H9 (cell line): Measurements from ENCODE around the gene VNN1. TPM values are rescaled to one million over a fixed set of nuclear protein-coding genes. Genes with fewer than 3 reads are reported as not detected.

Experiments
- DNase-seq: peaks from one replicate; pipeline ENCODE4 v3.0.0-alpha.2; 2017
- H2AFZ ChIP-seq: one replicate; pipeline ENCODE4 v1.6.1; 2013; ENCODE audit warnings: mild to moderate bottlenecking, low read length, control low read depth, moderate library complexity
- H2AK5ac ChIP-seq: 2 replicates; pipeline ENCODE4 v1.6.1; 2013; ENCODE audit warnings: low read length, control low read depth, mixed read lengths; ENCODE audit not compliant: insufficient read length
- H2BK120ac ChIP-seq: one replicate; pipeline ENCODE4 v1.6.1; 2013; ENCODE audit warnings: low read depth, mild to moderate bottlenecking, low read length, control low read depth, inconsistent platforms; ENCODE audit not compliant: poor library complexity, severe bottlenecking
- H2BK12ac ChIP-seq: 2 replicates; pipeline ENCODE4 v1.6.1; 2013; ENCODE audit warnings: low read length, control low read depth, mixed read lengths, low read depth; ENCODE audit not compliant: insufficient read length
- H2BK15ac ChIP-seq: 2 replicates; pipeline ENCODE4 v1.6.1; 2013; ENCODE audit warnings: low read depth, low read length, control low read depth
- H2BK20ac ChIP-seq: one replicate; pipeline ENCODE4 v1.6.1; 2013; ENCODE audit warnings: low read depth, mild to moderate bottlenecking, low read length, control low read depth, inconsistent platforms; ENCODE audit not compliant: poor library complexity, severe bottlenecking
- H2BK5ac ChIP-seq: 2 replicates; pipeline ENCODE4 v1.6.1; 2013; ENCODE audit warnings: low read length, control low read depth, mixed read lengths; ENCODE audit not compliant: insufficient read length
- H3K14ac ChIP-seq: 2 replicates; pipeline ENCODE4 v1.6.1; 2013; ENCODE audit warnings: low read length, control low read depth; ENCODE audit not compliant: insufficient read depth
- H3K18ac ChIP-seq: 2 replicates; pipeline ENCODE4 v1.6.1; 2013; ENCODE audit warnings: low read depth, mild to moderate bottlenecking, mixed read lengths, low read length, control low read depth; ENCODE audit not compliant: insufficient read length
- H3K23ac ChIP-seq: 2 replicates; pipeline ENCODE4 v1.6.1; 2013; ENCODE audit warnings: low read length, control low read depth, mixed read lengths, low read depth; ENCODE audit not compliant: insufficient read length
- H3K23me2 ChIP-seq: 2 replicates; pipeline ENCODE4 v1.6.1; 2013; ENCODE audit warnings: low read depth, mild to moderate bottlenecking, mixed read lengths, low read length, control low read depth; ENCODE audit not compliant: insufficient read length, poor library complexity, severe bottlenecking
- H3K27ac ChIP-seq: 2 replicates; pipeline ENCODE4 v1.5.1; 2013; ENCODE audit warnings: low read length, control low read depth, mixed read lengths, low read depth; ENCODE audit not compliant: insufficient read length
- H3K27me3 ChIP-seq: 2 replicates; pipeline ENCODE4 v1.6.1; 2013; ENCODE audit warnings: low read length, control low read depth, inconsistent platforms; ENCODE audit not compliant: insufficient read depth
- H3K4ac ChIP-seq: 2 replicates; pipeline ENCODE4 v1.6.1; 2013; ENCODE audit warnings: low read depth, mild to moderate bottlenecking, control low read depth, inconsistent platforms, low read length, moderate library complexity
- H3K4me1 ChIP-seq: 2 replicates; pipeline ENCODE4 v1.6.1; 2013; ENCODE audit warnings: low read length, control low read depth, inconsistent platforms; ENCODE audit not compliant: insufficient read depth
- H3K4me2 ChIP-seq: 2 replicates; pipeline ENCODE4 v1.6.1; 2013; ENCODE audit warnings: low read length, control low read depth, mixed read lengths; ENCODE audit not compliant: insufficient read length, insufficient read depth
- H3K56ac ChIP-seq: 2 replicates; pipeline ENCODE4 v1.6.1; 2013; ENCODE audit warnings: low read depth, mild to moderate bottlenecking, mixed read lengths, low read length, control low read depth; ENCODE audit not compliant: insufficient read length
- H3K79me1 ChIP-seq: 2 replicates; pipeline ENCODE4 v1.6.1; 2013; ENCODE audit warnings: low read depth, mild to moderate bottlenecking, moderate library complexity, low read length, control low read depth, inconsistent platforms; ENCODE audit not compliant: insufficient read depth, poor library complexity, severe bottlenecking
- H3K79me2 ChIP-seq: 2 replicates; pipeline ENCODE4 v1.6.1; 2013; ENCODE audit warnings: low read length, control low read depth, inconsistent platforms; ENCODE audit not compliant: insufficient read depth
- H3K9ac ChIP-seq: 2 replicates; pipeline ENCODE4 v1.6.1; 2013; ENCODE audit warnings: low read length, control low read depth, mixed read lengths; ENCODE audit not compliant: insufficient read length; ENCODE audit errors: extremely low read depth
- H3K9me3 ChIP-seq: one replicate; pipeline ENCODE4 v1.6.1; 2013; ENCODE audit warnings: low read depth, low read length, inconsistent platforms; ENCODE audit not compliant: control insufficient read depth
- H3T11ph ChIP-seq: one replicate; pipeline ENCODE4 v1.6.1; 2013; ENCODE audit warnings: mild to moderate bottlenecking, low read length, control low read depth, inconsistent platforms
- H4K20me1 ChIP-seq: one replicate; pipeline ENCODE4 v1.6.1; 2013; ENCODE audit not compliant: control insufficient read depth, insufficient read length, insufficient read depth
- H4K5ac ChIP-seq: 2 replicates; pipeline ENCODE4 v1.6.1; 2013; ENCODE audit warnings: low read depth, mild to moderate bottlenecking, mixed read lengths, low read length, control low read depth; ENCODE audit not compliant: insufficient read length
- H4K8ac ChIP-seq: replicated peaks from 2 replicates; pipeline ENCODE4 v1.6.1; 2013; ENCODE audit warnings: low read length, control low read depth, mixed read lengths, low read depth; ENCODE audit not compliant: insufficient read length
- H4K91ac ChIP-seq: 2 replicates; pipeline ENCODE4 v1.6.1; 2013; ENCODE audit warnings: low read depth, mild to moderate bottlenecking, moderate library complexity, mixed read lengths, low read length, control low read depth; ENCODE audit not compliant: insufficient read length
- H3K27ac Mint-ChIP-seq, 3 experiments: 2 replicates in 2 of 3; 3 replicates in 1 of 3; pipeline ENCODE4 v1.8.0; 2020 to 2021; ENCODE audit warnings: mixed read lengths in 3 of 3, mild to moderate bottlenecking in 1 of 3, moderate library complexity in 1 of 3
- H3K27me3 Mint-ChIP-seq: 2 replicates; pipeline ENCODE4 v1.8.0; 2021; ENCODE audit warnings: low read depth, mild to moderate bottlenecking, moderate library complexity, mixed read lengths
- H3K36me3 Mint-ChIP-seq, 3 experiments: 2 replicates in 2 of 3; 3 replicates in 1 of 3; pipeline ENCODE4 v1.8.0; 2020 to 2021; ENCODE audit warnings: low read depth in 3 of 3, mixed read lengths in 3 of 3; ENCODE audit not compliant: insufficient read depth in 1 of 3
- H3K4me1 Mint-ChIP-seq, 2 experiments: 2 replicates each; pipeline ENCODE4 v1.8.0; 2020; ENCODE audit warnings: mixed read lengths in 2 of 2
- H3K4me3 Mint-ChIP-seq, 2 experiments: 2 replicates in 1 of 2; 3 replicates in 1 of 2; pipeline ENCODE4 v1.8.0; 2020 to 2021; ENCODE audit warnings: mild to moderate bottlenecking in 2 of 2, mixed read lengths in 2 of 2, moderate library complexity in 1 of 2
- H3K9me3 Mint-ChIP-seq, 2 experiments: 2 replicates in 1 of 2; 3 replicates in 1 of 2; pipeline ENCODE4 v1.8.0; 2020; ENCODE audit warnings: mild to moderate bottlenecking in 2 of 2, mixed read lengths in 2 of 2, moderate library complexity in 1 of 2
- CTCF ChIP-seq: fragments of 200-600 bp; sonication (generic); conservative IDR thresholded peaks from 3 replicates; pipeline ENCODE4 v1.8.0; 2021; ENCODE audit warnings: antibody characterized with exemption, mild to moderate bottlenecking
- WGBS: extraction: QIAGEN DNeasy Blood & Tissue Kit; methylation state at CpG from one replicate; pipeline ENCODE4 v1.1.7; 2013; ENCODE audit warnings: missing lambda C conversion rate, low lambda C conversion rate, mixed read lengths; ENCODE audit not compliant: insufficient read length; ENCODE audit errors: extremely low coverage; 5-methylcytosine and 5-hydroxymethylcytosine counted together
- total RNA-seq: library from RNA; stranded (reverse); gene quantifications from 2 replicates; pipeline ENCODE4 v1.2.1, GENCODE V29; 2021

The VNN1 gene
- total RNA-seq, 1 experiment from 2014 or later = not detected

GRCh38 chr6:132719736-132720448, 6.0 kb upstream of the VNN1 start:
- peaks cover 2% of the 10 kb centered on the region in 2 experiments; a peak in 2 of 4 replicates for H3K4me1 Mint-ChIP-seq
- H3K27ac Mint-ChIP-seq = no peak overlapping the region
- no peak overlapping the region for H3K18ac ChIP-seq
- H3K4me2 ChIP-seq = no peak overlapping the region
- H2BK120ac ChIP-seq = no peak overlapping the region
- H3K4me1 ChIP-seq = no peaks in the 10 kb centered on the region
- no peak overlapping the region for H3K4ac ChIP-seq
- no peak for DNase-seq
- H3K14ac ChIP-seq = no peak overlapping the region
- no peak overlapping the region for H3K4me3 Mint-ChIP-seq
- H2BK12ac ChIP-seq = no peak overlapping the region
- no peak overlapping the region for H3K27ac ChIP-seq
- no peaks in the 10 kb centered on the region for H3K27me3 Mint-ChIP-seq
- H3K79me1 ChIP-seq = no peaks in the 10 kb centered on the region
- H2BK5ac ChIP-seq = no peak overlapping the region
- H4K5ac ChIP-seq = no peak overlapping the region
- no peaks in the 10 kb centered on the region for H3K27me3 ChIP-seq
- H3K9ac ChIP-seq = no peak overlapping the region
- no peak overlapping the region for H3K56ac ChIP-seq
- no peaks in the 10 kb centered on the region for H3K23me2 ChIP-seq
- H3K23ac ChIP-seq = no peak overlapping the region
- H2BK15ac ChIP-seq = no peak overlapping the region
- no peaks in the 10 kb centered on the region for H3K79me2 ChIP-seq
- H3T11ph ChIP-seq = no peak overlapping the region
- H2BK20ac ChIP-seq = no peak overlapping the region
- no peaks in the 10 kb centered on the region for H3K36me3 Mint-ChIP-seq
- H2AFZ ChIP-seq = no peak overlapping the region
- no CpG with 5 or more reads among the region's 10 CpGs for WGBS
- no peak overlapping the region for H4K91ac ChIP-seq
- no peaks in the 10 kb centered on the region for H4K20me1 ChIP-seq
- no peak overlapping the region for H2AK5ac ChIP-seq
- H3K9me3 Mint-ChIP-seq = no peaks in the 10 kb centered on the region
- no peak overlapping the region for H4K8ac ChIP-seq
- no peak for TF ChIP-seq CTCF
- H3K9me3 ChIP-seq = no peaks in the 10 kb centered on the region
